IPS-20b (cell line): ENCODE results near the gene ARHGEF17.
A peak's percentile ranks its signal among the peaks of the same experiment; 100 is the strongest.

Experiments
- H3K27ac ChIP-seq: one replicate; pipeline ENCODE4 v1.5.1; 2013; ENCODE audit warnings: low read length
- H3K27me3 ChIP-seq: 2 replicates; pipeline ENCODE4 v1.6.1; 2013; ENCODE audit warnings: mild to moderate bottlenecking, low read length, inconsistent platforms; ENCODE audit not compliant: insufficient read depth
- H3K36me3 ChIP-seq: 2 replicates; pipeline ENCODE4 v1.6.1; 2013; ENCODE audit warnings: low read depth, mild to moderate bottlenecking, inconsistent platforms, low read length, moderate library complexity; ENCODE audit not compliant: insufficient read depth
- H3K4me1 ChIP-seq: 2 replicates; pipeline ENCODE4 v1.6.1; 2013; ENCODE audit warnings: mild to moderate bottlenecking, control low read depth, inconsistent platforms, low read length, moderate library complexity; ENCODE audit not compliant: insufficient read depth
- H3K4me3 ChIP-seq: 2 replicates; pipeline ENCODE4 v1.5.1; 2013; ENCODE audit warnings: mild to moderate bottlenecking, low read length, inconsistent platforms
- H3K9ac ChIP-seq: 2 replicates; pipeline ENCODE4 v1.6.1; 2013; ENCODE audit warnings: low read depth, mild to moderate bottlenecking, inconsistent platforms, low read length, moderate library complexity
- H3K9me3 ChIP-seq: 2 replicates; pipeline ENCODE4 v1.6.1; 2013; ENCODE audit warnings: mild to moderate bottlenecking, low read depth, low read length, inconsistent platforms; ENCODE audit not compliant: insufficient read depth

Gene ARHGEF17

GRCh38 chr11:73360743-73361369 lies 52.8 kb downstream of the ARHGEF17 start:
- no peak overlapping the region for H3K9ac ChIP-seq
- H3K4me1 ChIP-seq, result no peaks in the 10 kb centered on the region
- H3K9me3 ChIP-seq, result no peaks in the 10 kb centered on the region
- H3K27ac ChIP-seq, result no peak overlapping the region
- H3K4me3 ChIP-seq, result no peak overlapping the region
- no peaks in the 10 kb centered on the region; the same call in 1 of the 2 replicates for H3K36me3 ChIP-seq
- H3K27me3 ChIP-seq, result peaks cover 8% of the 10 kb centered on the region

- Histone ChIP-seq H3K27me3 (peaks cover 8% of the 10 kb centered on the region), H3K9ac (no peak overlapping the region), H3K4me1 (no peaks in the 10 kb centered on the region), H3K9me3 (no peaks in the 10 kb centered on the region), H3K4me3 (peak overlapping the region; percentile 55; the same call in 1 of the 2 replicates), H3K27ac (no peak overlapping the region), H3K36me3 (no peaks in the 10 kb centered on the region; the same call in 1 of the 2 replicates)
These were observed 54.1 kb downstream of the ARHGEF17 start for GRCh38 chr11:73361953-73362776.

DNA sequence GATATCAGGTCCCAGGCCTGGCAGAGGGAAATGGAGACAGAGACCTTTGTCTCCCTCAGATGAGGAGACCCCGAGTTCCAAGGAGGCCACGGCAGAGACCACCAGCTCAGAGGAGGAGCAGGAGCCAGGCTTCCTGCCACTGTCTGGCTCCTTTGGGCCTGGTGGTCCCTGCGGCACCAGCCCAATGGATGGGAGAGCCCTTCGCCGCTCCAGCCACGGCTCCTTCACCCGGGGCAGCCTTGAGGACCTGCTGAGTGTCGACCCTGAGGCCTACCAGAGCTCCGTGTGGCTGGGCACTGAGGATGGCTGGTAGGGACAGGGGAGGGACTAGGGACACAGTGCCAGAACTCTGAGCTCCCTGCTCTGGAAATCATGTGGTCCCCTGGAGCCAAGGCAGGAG lies 55.1 kb downstream of the ARHGEF17 start:
- Histone ChIP-seq H3K4me1 (no peaks in the 10 kb centered on the region), H3K9me3 (no peaks in the 10 kb centered on the region), H3K36me3 (no peaks in the 10 kb centered on the region; the same call in 1 of the 2 replicates), H3K4me3 (no peak overlapping the region), H3K9ac (no peak overlapping the region), H3K27ac (no peak overlapping the region), H3K27me3 (peaks cover 8% of the 10 kb centered on the region)

DNA sequence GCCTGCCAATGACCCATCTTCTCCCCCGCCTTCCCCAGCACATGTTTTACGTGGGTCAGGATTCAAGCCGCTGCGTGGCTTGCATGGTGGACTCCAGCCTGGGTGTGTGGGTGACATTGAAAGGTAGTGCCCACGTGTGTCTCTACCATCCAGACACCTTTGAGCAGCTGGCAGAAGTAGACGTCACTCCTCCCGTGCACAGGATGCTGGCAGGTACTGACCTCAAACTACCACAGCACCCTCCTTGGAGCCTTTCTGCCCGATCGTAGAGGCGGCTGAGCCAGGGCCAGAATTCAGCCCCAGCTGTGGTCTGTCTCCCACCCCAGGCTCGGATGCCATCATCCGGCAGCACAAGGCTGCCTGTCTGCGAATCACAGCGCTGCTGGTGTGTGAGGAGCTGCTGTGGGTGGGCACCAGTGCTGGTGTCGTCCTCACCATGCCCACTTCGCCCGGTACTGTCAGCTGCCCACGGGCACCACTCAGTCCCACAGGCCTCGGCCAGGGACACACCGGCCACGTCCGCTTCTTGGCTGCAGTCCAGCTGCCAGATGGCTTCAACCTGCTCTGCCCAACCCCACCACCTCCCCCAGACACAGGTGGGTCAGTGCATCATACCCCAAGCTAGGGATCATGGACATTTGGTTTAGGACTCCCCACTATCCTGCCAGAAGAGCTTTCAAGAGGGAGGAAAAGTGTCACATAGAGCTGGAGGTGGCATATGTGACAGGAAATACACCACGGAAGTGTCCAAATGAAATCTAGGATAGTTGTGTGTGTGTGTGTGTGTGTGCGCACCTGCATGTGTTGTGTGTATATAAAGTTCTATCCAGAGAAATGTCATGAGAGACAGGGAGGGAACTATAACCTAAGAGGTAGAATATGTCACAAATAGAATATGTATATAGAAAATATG lies 57.5 kb downstream of the ARHGEF17 start:
- H3K36me3 ChIP-seq, result no peaks in the 10 kb centered on the region; the same call in 1 of the 2 replicates
- no peak overlapping the region for H3K4me3 ChIP-seq
- no peaks in the 10 kb centered on the region for H3K4me1 ChIP-seq
- H3K27me3 ChIP-seq, result peaks cover 8% of the 10 kb centered on the region
- no peak overlapping the region for H3K9ac ChIP-seq
- no peak overlapping the region for H3K27ac ChIP-seq
- no peaks in the 10 kb centered on the region for H3K9me3 ChIP-seq

GRCh38 chr11:73366265-73366610 lies 58.2 kb downstream of the ARHGEF17 start:
- no peak overlapping the region for H3K9ac ChIP-seq
- H3K4me3 ChIP-seq, result no peak overlapping the region
- H3K27ac ChIP-seq, result no peak overlapping the region
- H3K9me3 ChIP-seq, result no peaks in the 10 kb centered on the region
- H3K4me1 ChIP-seq, result no peaks in the 10 kb centered on the region
- no peaks in the 10 kb centered on the region; the same call in 1 of the 2 replicates for H3K36me3 ChIP-seq
- peaks cover 8% of the 10 kb centered on the region for H3K27me3 ChIP-seq

DNA sequence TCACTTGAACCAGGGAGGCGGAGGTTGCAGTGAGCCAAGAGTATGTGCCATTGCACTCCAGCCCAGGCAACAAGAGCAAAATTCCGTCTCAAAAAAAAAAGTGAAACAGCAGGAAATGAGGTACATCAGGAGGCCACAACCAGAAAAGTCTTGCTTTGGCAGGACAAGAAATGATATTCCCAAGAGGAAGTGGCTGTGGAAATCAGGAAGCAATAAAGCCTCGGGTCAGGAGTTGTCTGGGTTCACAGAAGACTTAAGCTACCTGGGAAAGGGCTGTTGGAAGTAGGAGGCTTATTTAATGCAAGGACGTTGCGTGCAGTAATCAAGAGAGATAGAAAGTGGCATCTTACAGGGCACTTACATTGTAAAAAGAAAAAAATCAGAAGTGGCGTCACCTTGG lies 58.9 kb downstream of the ARHGEF17 start:
- H3K9ac ChIP-seq, result no peak overlapping the region
- H3K27me3 ChIP-seq, result peaks cover 8% of the 10 kb centered on the region
- no peaks in the 10 kb centered on the region for H3K4me1 ChIP-seq
- no peak overlapping the region for H3K27ac ChIP-seq
- H3K4me3 ChIP-seq, result no peak overlapping the region
- H3K36me3 ChIP-seq, result no peaks in the 10 kb centered on the region; the same call in 1 of the 2 replicates
- H3K9me3 ChIP-seq, result no peaks in the 10 kb centered on the region

DNA sequence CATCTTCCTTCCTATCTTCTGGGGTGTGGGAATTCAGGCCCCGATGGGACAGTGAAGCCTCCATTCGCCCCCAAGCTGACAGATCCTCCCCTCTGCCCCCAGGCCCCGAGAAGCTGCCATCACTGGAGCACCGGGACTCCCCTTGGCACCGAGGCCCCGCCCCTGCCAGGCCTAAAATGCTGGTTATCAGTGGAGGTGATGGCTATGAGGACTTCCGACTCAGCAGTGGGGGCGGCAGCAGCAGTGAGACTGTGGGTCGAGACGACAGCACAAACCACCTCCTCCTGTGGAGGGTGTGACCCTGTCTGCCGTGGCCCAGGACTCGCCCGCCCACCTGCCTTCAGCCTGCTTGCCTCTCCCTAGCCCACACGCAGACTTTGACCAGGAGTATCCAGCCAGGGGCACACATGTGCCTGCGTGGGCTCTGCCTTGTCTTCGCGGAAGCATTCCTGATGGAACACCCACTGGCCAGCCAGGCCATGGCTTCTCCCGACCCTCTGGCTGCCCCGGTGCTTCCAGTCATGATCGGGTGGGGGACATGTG lies 59.5 kb downstream of the ARHGEF17 start:
- H3K4me3 ChIP-seq, result no peak overlapping the region
- peaks cover 6% of the 10 kb centered on the region for H3K27me3 ChIP-seq
- no peaks in the 10 kb centered on the region; the same call in 1 of the 2 replicates for H3K36me3 ChIP-seq
- no peaks in the 10 kb centered on the region for H3K9me3 ChIP-seq
- no peak overlapping the region for H3K9ac ChIP-seq
- no peaks in the 10 kb centered on the region for H3K4me1 ChIP-seq
- H3K27ac ChIP-seq, result no peak overlapping the region

- H3K9ac ChIP-seq, result no peak overlapping the region
- no peaks in the 10 kb centered on the region for H3K36me3 ChIP-seq
- peaks cover 10% of the 10 kb centered on the region for H3K27me3 ChIP-seq
- no peaks in the 10 kb centered on the region for H3K9me3 ChIP-seq
- H3K4me3 ChIP-seq, result no peak overlapping the region
- no peak overlapping the region for H3K27ac ChIP-seq
- no peaks in the 10 kb centered on the region for H3K4me1 ChIP-seq
These were observed 64.4 kb downstream of the ARHGEF17 start for GRCh38 chr11:73372375-73372993.

DNA sequence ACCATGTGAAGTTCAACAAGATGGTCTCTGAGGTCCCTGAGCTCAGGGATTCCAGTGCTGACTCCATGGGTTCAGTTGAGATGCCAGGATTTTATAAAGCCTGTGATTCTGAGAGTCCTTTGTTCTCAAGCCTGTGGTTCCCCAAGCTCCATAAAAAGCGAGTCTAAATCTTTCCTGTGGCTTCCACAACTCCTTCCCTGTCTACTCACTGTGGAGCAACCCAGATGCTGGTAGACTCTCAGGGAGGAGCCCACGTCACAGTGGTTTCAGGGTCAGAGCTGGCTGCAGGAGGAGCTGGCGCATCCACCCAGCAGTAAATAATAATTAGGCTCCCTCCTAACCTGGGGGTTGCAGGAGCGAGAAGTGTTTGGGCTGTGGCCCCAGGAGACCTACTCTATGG lies 66.1 kb downstream of the ARHGEF17 start:
- no peak overlapping the region for H3K4me3 ChIP-seq
- no peaks in the 10 kb centered on the region for H3K9me3 ChIP-seq
- no peaks in the 10 kb centered on the region for H3K36me3 ChIP-seq
- no peaks in the 10 kb centered on the region; the same call in 1 of the 2 replicates for H3K4me1 ChIP-seq
- H3K9ac ChIP-seq, result no peak overlapping the region
- no peak overlapping the region for H3K27ac ChIP-seq
- H3K27me3 ChIP-seq, result peaks cover 16% of the 10 kb centered on the region

- Histone ChIP-seq H3K4me3 (peak overlapping the region; percentile 51; the same call in 1 of the 2 replicates), H3K27ac (no peak overlapping the region), H3K9ac (peak overlapping the region; percentile 49; the same call in 1 of the 2 replicates), H3K27me3 (peaks cover 16% of the 10 kb centered on the region), H3K4me1 (no peaks in the 10 kb centered on the region; the same call in 1 of the 2 replicates), H3K9me3 (no peaks in the 10 kb centered on the region), H3K36me3 (no peaks in the 10 kb centered on the region)
These were observed 67.7 kb downstream of the ARHGEF17 start for GRCh38 chr11:73375830-73376159.
